ENCODE measurements around the gene ATCAY.

- TF ChIP-seq CTCF (conservative IDR thresholded peaks at IDR 0.05 in 1 of 2, IDR thresholded peaks at IDR 0.05 in 1 of 2; ENCODE audit: extremely low read depth in 1 of 2, insufficient read depth in 1 of 2, low read depth in 1 of 2, low read length in 2 of 2) (peak; percentile 5 to 31), EZH2 (IDR thresholded peaks at IDR 0.05; ENCODE audit: borderline replicate concordance, low read length) (no peak)
These were observed 89.2 kb downstream of the ATCAY start for GRCh38 chr19:3969435-3970312.

All from mammary epithelial cell (primary cell).